Measurements from ENCODE around the gene TST. TPM values are rescaled to one million over a fixed set of nuclear protein-coding genes. Genes with fewer than 3 reads are reported as not detected.

Gene TST
- polyA plus RNA-seq, 4 donors, result 46.3 to 64.8 (median 50.7) TPM

DNA sequence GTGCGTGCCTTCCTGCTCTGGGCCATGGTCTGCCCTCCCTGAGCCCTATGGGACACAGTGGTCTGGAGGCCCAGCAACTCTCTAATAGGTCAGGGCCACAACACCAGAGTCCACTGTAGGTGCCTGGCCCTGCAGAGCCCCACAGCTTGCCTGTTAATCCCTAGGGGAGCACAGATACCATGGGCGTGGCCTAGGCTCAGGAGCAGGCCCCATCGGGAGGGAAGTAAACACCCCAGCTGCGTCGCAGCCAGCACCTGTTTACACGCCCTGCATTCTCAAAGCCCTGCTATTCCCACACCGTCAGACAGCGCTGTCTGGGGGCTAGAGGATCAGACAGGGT is 34.8 kb upstream of the TST start:
- DNase-seq (ENCODE audit: low read depth in 4 of 4, low spot score in 3 of 4), result no peak

DNA sequence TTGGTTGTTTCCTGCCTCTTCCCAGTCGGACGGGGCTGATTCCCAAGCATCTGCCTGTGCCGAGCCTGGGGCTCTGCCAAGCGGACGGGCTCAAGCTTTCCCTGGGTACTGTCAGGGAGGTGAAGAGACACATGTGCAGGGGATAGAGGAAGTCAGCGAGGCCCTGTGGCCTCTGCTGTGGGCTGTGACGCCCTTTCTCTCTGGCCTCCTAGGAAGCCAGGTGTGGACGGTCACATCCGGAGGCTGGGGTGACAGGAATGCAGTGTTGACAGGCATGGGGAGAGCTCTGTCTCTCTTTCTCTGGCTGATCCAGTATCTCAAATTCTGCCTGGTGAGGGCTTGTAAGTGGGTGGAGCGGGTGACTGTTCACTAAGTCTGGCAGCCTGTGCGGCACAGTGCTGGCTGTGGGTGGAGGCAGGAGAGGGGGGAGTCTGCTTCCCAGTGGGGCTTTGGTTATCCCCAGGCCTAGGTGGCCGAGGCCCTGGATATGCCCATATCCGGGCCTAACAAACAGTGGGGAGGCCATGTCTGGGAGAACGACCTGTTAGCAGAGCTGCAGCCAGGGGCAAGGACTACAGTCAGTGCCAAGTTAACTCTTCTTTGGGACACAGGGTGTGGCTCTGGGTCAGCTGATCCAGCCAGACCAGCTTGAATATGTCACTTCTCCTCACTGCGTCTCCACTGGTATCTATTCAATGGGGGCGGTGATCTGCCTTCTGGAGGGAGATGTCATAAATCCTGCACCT is 34.2 kb upstream of the TST start:
- no peak for DNase-seq (ENCODE audit: low read depth in 4 of 4, low spot score in 3 of 4)

DNA sequence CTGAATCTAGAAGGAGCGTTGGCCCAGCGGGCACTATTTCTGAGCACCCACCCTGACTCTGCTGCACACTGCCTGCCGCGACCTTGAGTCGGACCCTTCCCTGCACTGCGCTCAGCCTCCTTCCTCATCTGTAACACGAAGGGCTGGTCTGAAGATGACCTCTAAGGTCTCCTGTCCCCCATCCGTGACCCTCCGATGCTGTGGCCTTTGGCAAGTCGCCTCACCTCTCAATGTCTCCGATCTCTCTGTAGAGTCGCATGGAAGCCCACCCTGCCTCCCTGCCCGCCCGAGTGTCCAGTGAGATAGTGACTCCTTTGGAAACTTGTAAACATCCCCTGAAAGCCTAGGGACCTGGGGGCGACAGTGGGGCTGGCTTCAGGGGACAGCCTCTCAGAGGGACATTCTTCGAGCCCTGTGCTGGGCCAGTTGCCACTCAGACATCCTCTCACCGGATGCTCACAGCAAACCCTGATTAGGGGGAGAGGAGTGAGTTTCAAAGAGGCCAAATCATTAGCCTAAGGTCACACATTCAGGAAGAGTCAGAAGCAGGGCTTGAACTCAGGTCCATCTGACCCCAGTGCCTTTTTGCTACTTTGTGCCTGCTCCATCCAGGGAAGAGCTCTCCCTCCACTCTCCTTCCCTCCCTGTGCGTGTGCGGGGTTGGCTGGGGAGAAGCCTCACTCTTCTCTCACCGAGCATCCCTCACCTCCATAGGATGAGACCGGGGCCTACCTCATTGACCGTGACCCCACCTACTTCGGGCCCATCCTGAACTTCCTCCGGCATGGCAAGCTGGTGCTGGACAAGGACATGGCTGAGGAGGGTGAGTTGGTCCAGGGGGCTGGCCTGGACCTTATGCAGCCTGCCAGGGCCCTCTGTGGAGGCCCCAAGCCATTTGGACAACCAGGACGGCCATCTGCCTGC is 33.4 kb upstream of the TST start:
- no peak for DNase-seq (ENCODE audit: low read depth in 4 of 4, low spot score in 3 of 4)

DNA sequence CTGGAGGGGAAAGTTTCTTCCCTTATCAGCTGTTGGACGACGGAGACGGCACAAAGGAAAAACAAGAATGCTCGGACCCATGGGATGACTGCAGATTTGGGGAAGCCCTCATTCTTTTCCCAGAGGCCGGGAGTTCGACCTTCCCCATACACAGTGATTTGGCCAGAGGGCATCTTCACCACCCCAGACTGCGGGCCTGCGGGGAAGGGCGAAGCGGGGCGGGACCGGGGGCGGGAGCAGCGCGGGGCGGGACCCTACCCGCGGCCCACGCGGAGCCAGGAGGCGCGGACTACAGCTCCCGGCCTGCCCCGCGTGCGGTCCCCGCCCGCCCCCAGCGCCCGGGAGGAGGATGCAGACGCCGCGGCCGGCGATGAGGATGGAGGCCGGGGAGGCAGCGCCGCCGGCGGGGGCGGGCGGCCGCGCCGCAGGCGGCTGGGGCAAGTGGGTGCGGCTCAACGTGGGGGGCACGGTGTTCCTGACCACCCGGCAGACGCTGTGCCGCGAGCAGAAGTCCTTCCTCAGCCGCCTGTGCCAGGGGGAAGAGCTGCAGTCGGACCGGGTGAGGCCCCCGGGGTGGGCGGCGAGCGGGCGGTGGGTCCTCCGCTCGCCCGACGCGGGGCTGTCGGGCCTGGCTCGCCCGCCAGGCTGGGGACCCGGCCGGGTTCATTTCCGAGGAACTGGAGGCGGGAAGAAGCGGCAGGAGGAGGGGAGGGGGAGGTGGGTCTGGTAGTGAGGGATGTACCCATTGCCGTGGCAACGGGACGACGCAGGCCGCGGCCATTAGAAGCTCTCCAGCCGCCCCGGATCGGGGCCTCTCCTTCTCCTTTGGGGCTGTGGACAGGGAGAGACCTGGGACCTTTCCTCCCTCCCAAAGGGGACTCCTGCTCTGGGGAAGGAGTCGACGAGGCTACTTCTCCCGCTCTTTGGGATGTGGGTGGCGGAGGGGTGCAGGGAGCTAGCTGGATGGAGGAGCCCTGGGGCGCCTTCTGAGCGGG is 32.4 kb upstream of the TST start, which contains the start of gene KCTD17:
Gene KCTD17, plus strand, starts transcription at position 352 of the 995 bp plus-strand sequence. Its CDS starts 19 bp downstream, at position 371.
- peak in 3 of 4 donors; percentile 43 to 50 (median 45) for DNase-seq (ENCODE audit: low read depth in 4 of 4, low spot score in 3 of 4)

DNA sequence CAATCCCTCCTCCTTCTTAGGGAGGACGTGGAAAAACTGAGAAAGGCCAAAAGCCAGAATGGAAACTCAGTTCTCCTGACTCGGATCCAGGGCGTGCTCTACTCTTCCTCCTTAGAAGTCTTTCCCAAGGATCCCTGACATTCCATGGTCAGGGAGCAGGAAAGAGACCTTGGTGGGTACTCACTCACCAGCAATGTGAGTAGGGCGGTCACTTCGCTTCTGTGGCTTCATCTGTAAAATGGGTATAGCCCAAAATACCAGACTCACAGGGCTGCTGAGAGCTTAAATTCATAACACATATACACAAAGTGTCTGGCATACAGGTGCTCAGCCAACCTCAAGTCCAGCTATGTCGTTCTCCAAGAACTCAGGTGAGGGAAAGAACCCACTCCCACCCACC is 31.7 kb upstream of the TST start:
- no peak for DNase-seq (ENCODE audit: low read depth in 4 of 4, low spot score in 3 of 4)

DNA sequence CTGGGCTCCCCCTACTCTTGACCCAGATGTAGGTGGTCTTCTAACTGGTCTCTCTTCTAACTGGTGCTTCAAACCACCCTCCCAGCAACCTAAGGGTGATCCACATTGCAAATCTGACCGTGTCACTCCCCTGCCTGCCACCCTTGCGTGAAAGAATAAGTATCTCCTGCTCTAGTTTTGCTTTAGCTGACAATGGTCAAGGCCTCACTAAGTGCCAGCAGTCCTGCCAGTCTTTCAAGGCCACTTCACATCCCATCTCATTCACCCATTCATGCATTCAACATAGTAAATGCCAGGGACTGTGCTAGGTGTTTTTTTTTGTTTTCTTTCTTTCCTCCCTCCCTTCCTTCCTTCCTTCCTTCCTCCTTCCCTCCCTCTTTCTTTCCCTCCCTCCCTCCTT is 30.0 kb upstream of the TST start:
- no peak for DNase-seq (ENCODE audit: low read depth in 4 of 4, low spot score in 3 of 4)

DNA sequence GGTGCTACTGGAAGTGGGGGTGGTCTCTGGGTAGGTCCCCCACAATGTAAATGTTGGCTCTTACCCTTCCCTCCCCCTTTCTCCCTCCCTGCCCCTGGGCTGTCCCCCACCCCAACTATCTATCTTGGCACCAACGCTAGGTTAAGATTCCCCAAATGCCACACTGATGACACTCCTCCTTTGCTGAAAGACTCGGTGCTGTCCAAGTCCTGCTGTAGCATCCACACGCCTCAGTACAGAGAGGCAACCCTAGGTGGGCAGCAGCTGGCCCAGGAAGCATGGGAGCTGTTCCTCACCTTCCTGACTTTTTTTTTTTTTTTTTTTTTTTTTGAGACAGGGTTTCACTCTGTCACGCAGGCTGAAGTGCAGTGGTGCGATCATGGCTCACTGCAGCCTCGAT is 28.9 kb upstream of the TST start:
- DNase-seq (ENCODE audit: low read depth in 4 of 4, low spot score in 3 of 4), result no peak

DNA sequence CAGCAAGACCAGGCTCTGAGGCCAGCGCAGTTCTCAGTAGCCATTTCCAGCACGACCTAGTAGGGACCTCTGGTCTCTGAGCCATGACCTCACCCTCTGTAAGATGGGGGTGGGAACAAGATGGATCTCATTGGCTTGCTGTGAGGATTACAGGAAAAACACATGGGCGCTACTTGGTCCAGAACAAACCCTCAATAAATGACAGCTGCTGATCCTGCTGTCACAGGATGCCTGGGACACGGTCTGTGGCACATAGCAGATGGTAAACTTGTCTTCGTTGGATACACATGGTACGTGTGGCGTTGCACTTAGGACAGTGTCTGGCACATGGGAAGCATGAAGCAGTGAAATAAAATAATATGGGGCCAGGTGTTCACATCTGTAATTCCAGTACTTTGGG is 27.8 kb upstream of the TST start:
- no peak for DNase-seq (ENCODE audit: low read depth in 4 of 4, low spot score in 3 of 4)

DNA sequence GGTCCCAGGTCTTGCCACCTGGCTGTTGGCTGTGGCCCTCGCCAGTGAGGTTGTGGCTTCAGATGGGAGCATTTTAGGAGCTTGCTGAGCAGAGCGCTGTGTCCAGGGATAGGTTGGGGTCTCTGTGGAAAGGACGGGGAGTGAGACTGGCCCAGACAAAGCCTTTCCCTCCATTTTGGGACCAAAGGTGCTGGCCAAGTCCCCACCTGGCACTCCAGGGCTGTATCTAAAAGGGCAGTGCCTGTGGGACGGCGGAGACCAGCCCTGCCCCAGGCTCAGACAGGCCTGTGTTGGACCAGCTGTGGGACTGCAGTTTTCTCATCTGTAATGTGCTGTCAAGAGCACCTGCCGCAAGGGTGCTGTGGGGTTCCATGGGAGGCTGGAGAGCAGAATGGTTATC is 27.3 kb upstream of the TST start:
- DNase-seq (ENCODE audit: low read depth in 4 of 4, low spot score in 3 of 4), result no peak

DNA sequence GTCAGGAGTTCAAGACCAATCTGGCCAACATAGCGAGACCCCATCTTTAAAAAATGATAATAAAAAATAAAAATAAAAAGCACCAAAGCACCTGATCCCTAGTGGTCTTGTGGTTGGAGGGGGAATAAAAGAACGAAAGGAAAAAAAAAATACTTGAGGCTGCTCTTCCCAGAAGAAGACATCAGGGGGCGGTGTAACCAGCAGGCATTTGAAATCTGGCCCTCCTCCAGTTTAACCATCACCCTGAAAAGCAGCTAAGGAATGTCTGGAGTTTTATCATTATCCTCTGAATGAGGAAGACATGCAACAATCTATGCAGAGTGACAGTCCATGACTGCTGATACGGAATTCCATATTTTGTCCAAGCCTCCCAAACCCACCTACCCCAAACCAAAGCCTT is 26.7 kb upstream of the TST start:
- no peak for DNase-seq (ENCODE audit: low read depth in 4 of 4, low spot score in 3 of 4)

DNA sequence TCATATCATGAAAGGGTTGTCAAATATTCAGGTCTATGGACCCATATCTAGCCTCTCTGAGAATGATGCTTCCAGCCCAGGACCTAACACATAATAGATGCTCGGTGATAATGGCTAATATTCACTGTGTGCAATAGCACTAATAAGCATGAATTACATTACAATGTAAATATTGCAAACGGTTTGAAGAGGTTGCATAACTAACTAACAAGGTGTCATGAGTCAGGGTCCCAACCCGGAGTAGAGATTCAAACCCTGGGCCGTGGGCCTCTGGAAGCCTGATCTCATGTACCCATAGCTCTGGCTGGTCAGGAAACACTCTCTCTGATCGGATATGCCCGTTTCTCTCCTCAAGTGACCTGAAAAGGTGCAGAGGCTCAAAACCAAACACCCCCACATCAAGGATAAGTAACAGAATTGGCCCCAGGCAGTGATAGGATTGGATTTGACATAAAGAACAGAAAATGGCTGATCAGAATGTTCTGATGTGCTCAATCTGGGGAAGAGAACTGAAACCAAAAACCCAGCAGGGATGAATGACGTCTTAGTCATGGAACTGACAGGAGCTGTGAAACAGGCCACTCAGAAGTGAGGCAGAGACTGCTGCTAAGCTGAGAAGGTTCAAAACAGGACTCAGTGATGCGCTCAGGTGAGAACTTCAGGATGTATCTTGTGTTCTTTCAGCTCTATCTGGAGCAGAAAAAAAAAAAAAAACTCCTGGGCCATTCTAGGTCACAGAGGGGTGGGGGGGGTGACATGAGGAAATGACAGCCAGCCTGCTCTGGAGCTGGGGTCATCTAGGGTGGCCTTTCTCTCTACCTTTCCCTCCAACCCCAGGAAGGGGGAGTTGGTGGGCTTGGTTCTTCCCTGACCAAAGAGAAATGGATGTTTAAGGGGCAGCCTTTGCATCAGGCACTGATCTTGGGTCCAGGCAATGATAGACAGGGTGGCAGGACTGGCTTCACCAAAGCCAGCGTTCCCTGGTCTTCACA is 25.7 kb upstream of the TST start:
- DNase-seq (ENCODE audit: low read depth in 4 of 4, low spot score in 3 of 4), result no peak

DNA sequence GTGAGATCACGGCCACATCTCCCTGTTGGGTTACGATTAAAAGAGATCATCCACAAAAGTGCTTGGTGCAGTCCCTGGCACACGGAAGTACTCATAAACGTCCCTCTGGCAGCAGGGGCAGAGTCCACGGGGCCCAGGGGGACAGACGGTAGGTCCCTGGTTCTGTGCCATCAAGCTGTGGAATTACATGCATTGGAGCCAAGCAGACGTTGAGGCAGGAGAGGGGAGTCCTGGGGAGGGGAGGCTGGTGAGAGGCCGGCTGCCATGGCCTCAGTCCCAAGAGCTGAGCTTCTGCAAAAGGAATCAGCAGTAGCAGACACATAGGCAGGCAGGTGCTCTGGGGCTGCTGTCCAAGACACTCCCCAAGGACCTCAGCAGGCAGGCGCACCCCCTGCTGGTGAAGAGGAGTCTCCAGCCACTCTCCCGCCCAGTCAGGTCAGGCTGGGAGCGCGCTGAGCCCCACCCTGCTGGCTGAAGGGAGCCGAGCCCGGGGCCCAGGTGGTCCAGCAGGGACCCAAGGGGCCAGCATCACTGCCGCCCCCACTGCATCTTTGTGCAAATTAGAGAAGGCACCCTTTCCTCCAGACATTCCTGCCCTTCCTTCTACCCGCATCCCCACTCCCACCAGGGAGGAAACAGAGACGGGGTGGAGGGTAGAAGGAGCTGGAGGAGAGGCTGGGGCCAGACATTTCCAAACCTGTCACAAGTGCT is 24.7 kb upstream of the TST start:
- DNase-seq (ENCODE audit: low read depth in 4 of 4, low spot score in 3 of 4), result no peak

DNA sequence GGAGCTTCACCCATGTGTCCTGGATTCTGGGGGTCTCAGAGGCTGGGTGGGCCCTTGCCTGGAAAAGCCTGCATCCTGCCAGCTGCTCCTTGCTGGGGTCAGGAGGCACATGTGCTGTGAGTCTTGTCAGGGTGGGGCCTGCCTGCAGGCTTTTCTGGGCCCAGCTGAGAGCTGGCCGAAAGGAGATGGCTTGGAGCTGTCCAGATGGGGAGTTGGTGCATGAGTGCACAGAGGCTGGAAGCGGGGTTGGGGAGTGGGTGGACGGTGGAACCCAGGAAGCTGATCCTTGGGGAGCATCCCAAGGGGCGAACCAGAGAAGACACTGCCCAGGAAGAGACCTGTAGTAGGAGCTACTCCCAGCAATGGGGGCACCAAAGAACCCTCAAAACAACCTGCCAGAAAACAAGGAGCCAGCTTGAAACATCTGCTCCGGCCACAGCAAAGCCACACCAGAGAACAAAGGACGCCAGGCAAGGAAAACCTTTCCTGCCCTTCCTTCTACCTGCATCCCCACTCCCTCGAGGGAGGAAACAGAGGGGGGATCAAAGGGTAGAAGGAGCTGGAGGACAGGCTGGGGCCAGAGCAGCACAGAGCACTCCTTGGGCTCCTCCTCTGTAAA is 24.1 kb upstream of the TST start:
- no peak for DNase-seq (ENCODE audit: low read depth in 4 of 4, low spot score in 3 of 4)

DNA sequence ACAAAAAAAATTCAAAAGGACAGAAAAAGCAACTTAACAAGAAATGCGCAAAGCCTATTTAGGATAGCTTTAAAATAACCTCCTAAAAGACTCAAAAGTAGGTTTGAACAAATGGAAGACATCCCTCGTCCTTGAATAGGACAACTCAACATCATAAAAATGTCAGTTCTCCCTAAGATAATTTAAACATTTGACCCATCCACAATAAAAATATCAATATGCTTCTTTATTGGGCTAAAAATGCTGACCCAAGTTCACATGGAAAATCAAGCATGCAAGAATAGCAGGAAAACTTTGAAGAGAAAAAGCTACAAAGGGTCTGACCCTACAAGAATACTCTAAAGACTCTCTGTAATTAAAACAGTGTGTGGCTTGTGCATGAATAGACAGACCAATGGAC is 20.2 kb upstream of the TST start:
- no peak for DNase-seq (ENCODE audit: low read depth in 4 of 4, low spot score in 3 of 4)

DNA sequence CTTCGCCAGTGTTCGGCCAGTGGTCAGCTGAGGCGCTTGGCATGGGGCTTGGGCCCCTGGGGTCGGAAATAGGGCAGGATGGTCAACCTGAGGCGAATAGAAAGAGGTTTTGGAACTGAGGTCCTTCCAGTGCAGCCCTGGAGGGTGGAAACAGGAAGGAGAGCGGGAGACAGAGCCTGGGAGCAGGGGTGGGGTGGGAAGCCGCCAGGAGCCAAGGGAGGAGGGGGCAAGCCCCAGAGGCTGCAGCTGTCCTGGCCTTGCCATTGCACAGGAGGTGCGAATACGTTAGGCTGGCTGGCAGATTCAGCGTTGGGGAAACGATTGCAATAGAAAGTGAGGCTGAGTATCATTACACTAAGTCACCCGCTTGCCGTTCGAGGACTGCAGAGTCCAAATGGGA is 18.4 kb upstream of the TST start:
- no peak for DNase-seq (ENCODE audit: low read depth in 4 of 4, low spot score in 3 of 4)

DNA sequence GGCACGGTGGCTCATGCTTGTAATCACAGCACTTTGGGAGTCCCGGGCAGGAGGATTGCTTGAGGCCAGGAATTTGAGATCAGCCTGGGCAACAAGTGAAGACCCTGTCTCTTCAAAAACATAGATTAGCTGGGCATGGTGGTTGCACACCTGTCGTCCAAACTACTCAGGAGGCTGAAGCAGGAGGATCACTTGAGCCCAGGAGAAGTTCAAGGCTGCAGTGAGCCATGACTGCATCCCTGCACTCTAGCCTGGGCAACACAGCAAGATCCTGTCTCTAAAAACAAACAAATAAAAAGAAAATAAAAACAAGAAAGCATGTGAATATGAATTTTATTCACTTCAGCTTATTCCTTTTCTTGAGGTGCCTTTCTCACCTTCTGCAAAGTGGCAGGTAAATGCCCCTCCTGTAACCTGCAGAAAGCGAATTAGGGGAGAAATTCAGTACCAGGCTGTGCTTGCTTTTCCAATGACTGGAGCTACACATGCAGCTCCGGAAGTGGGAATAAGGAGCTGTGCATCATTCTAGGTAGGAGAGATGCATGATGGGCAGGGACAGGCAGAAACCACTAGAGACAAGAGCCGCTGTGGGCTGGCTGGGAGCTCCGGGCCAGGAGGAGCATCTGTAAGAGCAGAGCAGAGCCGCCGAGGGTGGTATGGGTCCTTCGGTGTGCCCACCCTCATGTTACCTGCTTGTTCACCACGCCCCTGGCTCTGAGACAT is 17.6 kb upstream of the TST start:
- DNase-seq (ENCODE audit: low read depth in 4 of 4, low spot score in 3 of 4), result no peak

DNA sequence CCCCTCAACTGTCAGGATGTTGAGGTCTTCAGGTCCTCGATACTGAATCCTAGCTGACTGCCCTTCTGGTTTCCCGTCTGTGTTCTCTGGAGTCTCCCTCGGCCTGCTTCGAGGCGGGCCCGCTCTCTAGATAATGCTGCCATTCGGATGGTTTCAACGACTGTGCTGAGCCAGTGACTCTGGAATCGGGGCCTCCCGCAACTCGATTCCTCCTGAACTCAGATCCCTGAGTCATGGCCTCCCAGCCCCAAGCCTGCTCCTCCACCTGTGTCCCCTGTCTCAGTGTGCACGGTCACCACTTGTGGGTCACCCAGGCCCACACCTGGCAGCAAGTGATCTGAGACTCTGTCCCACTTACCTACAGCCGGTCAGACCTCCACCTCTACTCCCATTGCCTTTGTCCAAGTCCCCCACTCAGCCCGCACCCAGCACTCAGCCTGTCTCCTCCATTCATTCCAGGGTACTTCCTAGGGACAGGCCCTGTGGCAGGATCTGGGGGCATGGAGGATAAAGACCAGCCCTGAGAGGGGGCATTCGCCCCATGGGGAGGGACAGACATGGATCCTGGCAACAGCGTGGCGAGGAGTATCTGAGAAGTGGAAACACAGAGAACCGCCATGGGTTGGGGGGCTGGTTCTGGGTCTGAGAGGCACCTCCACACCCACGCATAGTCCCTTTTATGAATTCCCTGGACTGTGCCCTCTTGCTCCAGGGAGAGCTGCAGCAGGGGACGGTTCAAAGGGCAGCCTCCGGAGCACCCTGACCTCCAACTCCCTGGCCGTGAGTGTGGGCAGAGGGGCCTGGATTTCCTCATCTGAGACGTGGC is 14.6 kb upstream of the TST start:
- no peak for DNase-seq (ENCODE audit: low read depth in 4 of 4, low spot score in 3 of 4)

Data from right renal pelvis (tissue), 4 donors.